ENCODE measurements around the gene FGD5.

The FGD5 gene

GRCh38 chr3:14976317-14976716 lies 157.6 kb downstream of the FGD5 start:
- no peak for DNase-seq (ENCODE audit: low read depth in 2 of 2)

DNA sequence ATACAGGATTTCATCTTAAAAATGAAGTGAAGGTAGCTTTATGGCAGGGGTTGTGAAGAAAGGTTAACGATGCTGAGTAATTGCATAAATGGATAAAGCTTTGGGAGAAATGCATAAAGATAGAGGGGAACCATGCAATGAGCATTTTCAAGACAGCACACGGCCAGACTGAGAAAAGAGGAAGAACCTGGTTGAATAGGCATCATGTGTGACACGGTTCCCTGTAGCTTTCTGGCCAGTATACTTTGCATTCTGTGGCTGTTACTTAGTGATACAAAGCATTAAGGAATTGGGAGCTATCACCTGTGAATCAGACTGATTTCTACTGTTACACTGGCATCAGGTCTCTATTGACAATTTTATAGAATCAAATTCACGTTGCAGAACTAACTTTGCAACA lies 161.9 kb downstream of the FGD5 start:
- DNase-seq (ENCODE audit: low read depth in 2 of 2), result no peak

Data from stimulated activated CD8-positive, alpha-beta memory T cell treated with anti-CD3 and anti-CD28 coated beads, Interleukin-7, amount 100 ng/mL, for 4 hours (primary cell).